Testis (tissue), 3 donors: ENCODE measurements around the gene CELSR1. TPM values are rescaled to one million over a fixed set of nuclear protein-coding genes. Genes with fewer than 3 reads are reported as not detected.
A peak's percentile ranks its signal among the peaks of the same experiment; 100 is the strongest.

Experiments
- DNase-seq: peaks from one replicate; pipeline ENCODE4 v3.0.0-alpha.2; 2019
- H3K27ac ChIP-seq, 2 donors: fragments of 200-600 bp; sonication (generic); one replicate each; pipeline ENCODE4 v1.5.1; 2019
- H3K27me3 ChIP-seq: fragments of 200-600 bp; sonication (generic); one replicate; pipeline ENCODE4 v1.5.1; 2019
- H3K36me3 ChIP-seq: fragments of 200-600 bp; sonication (generic); one replicate; pipeline ENCODE4 v1.5.1; 2017; ENCODE audit warnings: low read depth; ENCODE audit errors: missing control alignments
- H3K4me1 ChIP-seq: fragments of 200-600 bp; sonication (generic); one replicate; pipeline ENCODE4 v1.5.1; 2019
- H3K4me3 ChIP-seq, 2 donors: fragments of 200-600 bp; sonication (generic); one replicate each; pipeline ENCODE4 v1.5.1; 2017 to 2019
- H3K9me3 ChIP-seq: fragments of 200-600 bp; sonication (generic); one replicate; pipeline ENCODE4 v1.5.1; 2017
- POLR2A ChIP-seq: fragments of 450-650 bp; IDR thresholded peaks from one replicate; pipeline ENCODE4 v1.6.1; 2017; ENCODE audit warnings: antibody characterized with exemption, mild to moderate bottlenecking, moderate library complexity
- WGBS, 2 donors: methylation state at CpG; one replicate each; pipeline ENCODE4 v1.1.5; 2018; 5-methylcytosine and 5-hydroxymethylcytosine counted together
- intact Hi-C: fragments of 100-400 bp; cut with DNase I; formaldehyde crosslinking; loops from one replicate; pipeline ENCODE4 v1.15.1; 2023; ENCODE audit warnings: low total_unique reads
- polyA plus RNA-seq: library from polyadenylated mRNA; stranded (reverse); fragments of 350-450 nt; fragmentation: Illumina TruSeq; extraction: RNeasy Lipid Tissue Mini Kit (QIAGEN cat#74804); gene quantifications from one replicate; pipeline ENCODE4 v1.2.3, GENCODE V29; 2014; ENCODE audit warnings: low read depth, low replicate concordance; ENCODE audit not compliant: insufficient read depth
- total RNA-seq, 2 donors: library from RNA; depleted of rRNA; stranded (reverse); fragments of >200 nt; gene quantifications; one replicate each; pipeline ENCODE4 v1.2.3, GENCODE V29; 2016
- TF ChIP-seq, protein P1 (sequence below), 3 experiments: fragments of 450-650 bp in 2 of 3; fragments of 200-600 bp in 1 of 3; sonication (generic) in 1 of 3; IDR thresholded peaks; one replicate each; pipeline ENCODE4 v1.5.1; 2016 to 2019; ENCODE audit warnings: antibody characterized with exemption in 3 of 3, mild to moderate bottlenecking in 2 of 3, moderate library complexity in 1 of 3

The CELSR1 gene
- total and polyA plus RNA-seq, 3 donors from 2014 or later, result 5.6 to 21.5 (median 13.8) TPM

- DNase-seq, result no peak
- intact Hi-C loops, result no loop called here
- TF ChIP-seq, protein P1, sequence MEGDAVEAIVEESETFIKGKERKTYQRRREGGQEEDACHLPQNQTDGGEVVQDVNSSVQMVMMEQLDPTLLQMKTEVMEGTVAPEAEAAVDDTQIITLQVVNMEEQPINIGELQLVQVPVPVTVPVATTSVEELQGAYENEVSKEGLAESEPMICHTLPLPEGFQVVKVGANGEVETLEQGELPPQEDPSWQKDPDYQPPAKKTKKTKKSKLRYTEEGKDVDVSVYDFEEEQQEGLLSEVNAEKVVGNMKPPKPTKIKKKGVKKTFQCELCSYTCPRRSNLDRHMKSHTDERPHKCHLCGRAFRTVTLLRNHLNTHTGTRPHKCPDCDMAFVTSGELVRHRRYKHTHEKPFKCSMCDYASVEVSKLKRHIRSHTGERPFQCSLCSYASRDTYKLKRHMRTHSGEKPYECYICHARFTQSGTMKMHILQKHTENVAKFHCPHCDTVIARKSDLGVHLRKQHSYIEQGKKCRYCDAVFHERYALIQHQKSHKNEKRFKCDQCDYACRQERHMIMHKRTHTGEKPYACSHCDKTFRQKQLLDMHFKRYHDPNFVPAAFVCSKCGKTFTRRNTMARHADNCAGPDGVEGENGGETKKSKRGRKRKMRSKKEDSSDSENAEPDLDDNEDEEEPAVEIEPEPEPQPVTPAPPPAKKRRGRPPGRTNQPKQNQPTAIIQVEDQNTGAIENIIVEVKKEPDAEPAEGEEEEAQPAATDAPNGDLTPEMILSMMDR (IDR thresholded peaks at IDR 0.05), result no peak
- TF ChIP-seq POLR2A, result no peak
These were observed 179.5 kb downstream of the CELSR1 start for GRCh38 chr22:46357711-46358520.

DNA sequence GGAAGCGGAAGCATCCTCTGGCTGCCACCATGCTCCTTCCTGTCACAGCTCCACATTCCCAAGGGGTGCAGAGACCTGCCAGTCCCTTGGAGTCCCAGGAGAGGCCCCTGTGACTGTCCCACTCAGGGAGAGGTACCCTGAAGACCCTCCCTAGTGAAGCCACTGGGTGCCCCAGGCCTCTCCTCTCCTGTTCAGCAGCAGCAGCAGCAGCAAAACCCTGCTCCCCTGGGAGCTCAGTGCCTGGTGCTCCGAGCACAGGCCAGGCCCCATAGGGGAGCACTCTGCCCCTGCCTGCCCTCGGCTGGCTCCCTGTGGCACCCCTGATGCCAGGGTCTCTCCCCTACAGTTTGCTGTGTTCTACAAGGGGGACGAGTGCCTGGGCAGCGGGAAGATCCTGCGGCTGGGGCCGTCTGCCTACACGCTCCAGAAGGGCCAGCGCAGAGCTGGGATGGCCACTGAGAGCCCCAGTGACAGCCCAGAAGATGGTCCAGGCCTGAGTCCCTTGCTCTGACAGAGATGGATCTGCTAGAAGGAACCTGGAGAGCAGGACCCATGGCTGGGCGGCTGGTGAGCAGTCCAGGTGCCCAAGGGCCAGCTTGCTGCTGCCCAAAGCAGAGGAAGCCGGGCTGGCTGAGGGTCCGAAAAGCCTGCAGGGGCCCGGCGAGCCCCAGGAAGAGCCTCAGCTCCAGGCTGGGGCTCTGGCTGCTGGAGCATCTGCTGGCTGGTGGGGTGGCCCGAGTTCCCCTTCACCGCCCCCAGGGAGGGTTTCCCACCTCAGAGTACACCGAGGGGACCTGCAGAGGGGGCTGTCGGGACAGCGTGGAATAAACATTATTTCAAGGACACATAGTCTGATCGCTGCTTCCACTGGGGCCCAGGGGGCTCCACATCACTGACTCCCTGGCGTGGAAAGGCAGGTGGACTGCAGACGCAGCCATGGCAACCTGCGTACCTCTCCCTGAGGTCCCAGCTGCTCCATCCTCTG lies 180.6 kb downstream of the CELSR1 start:
- no peaks in the 10 kb centered on the region for H3K4me1 ChIP-seq
- TF ChIP-seq, protein P1 (IDR thresholded peaks at IDR 0.05), result no peak
- TF ChIP-seq POLR2A, result no peak
- no peak overlapping the region for H3K4me3 ChIP-seq
- WGBS, 2 donors, result 81 to 84% methylated on average over 11 to 22 of the region's 23 CpGs
- no peaks in the 10 kb centered on the region for H3K9me3 ChIP-seq
- no peak for DNase-seq
- no peak overlapping the region for H3K27ac ChIP-seq
- no peaks in the 10 kb centered on the region for H3K27me3 ChIP-seq
- no peaks in the 10 kb centered on the region for H3K36me3 ChIP-seq
- intact Hi-C loops, result no loop called here

More at GRCh38 chr22:46357711-46358520, 179.5 kb downstream of the CELSR1 start:
- H3K4me1 ChIP-seq, result no peaks in the 10 kb centered on the region
- WGBS, 2 donors, result 85 to 97% methylated on average over 9 to 19 of the region's 19 CpGs
- H3K9me3 ChIP-seq, result no peaks in the 10 kb centered on the region
- H3K36me3 ChIP-seq, result no peaks in the 10 kb centered on the region
- no peak overlapping the region for H3K4me3 ChIP-seq
- H3K27ac ChIP-seq, result no peak overlapping the region
- H3K27me3 ChIP-seq, result no peaks in the 10 kb centered on the region

- no peak for DNase-seq
- no peak overlapping the region for H3K27ac ChIP-seq
- 84 to 86% methylated on average over 8 to 12 of the region's 12 CpGs for WGBS, 2 donors
- intact Hi-C loops, result no loop called here
- TF ChIP-seq POLR2A, result no peak
- TF ChIP-seq, protein P1 (IDR thresholded peaks at IDR 0.05), result no peak
- H3K36me3 ChIP-seq, result no peaks in the 10 kb centered on the region
- no peak overlapping the region for H3K4me3 ChIP-seq
- H3K4me1 ChIP-seq, result no peaks in the 10 kb centered on the region
- no peaks in the 10 kb centered on the region for H3K27me3 ChIP-seq
- H3K9me3 ChIP-seq, result no peaks in the 10 kb centered on the region
These were observed 181.4 kb downstream of the CELSR1 start for GRCh38 chr22:46355996-46356471.

GRCh38 chr22:46355369-46355995 lies 181.9 kb downstream of the CELSR1 start:
- H3K36me3 ChIP-seq, result no peaks in the 10 kb centered on the region
- intact Hi-C loops, result no loop called here
- 57 to 71% methylated on average over 10 to 22 of the region's 22 CpGs for WGBS, 2 donors

More at GRCh38 chr22:46355369-46355995, 181.9 kb downstream of the CELSR1 start:
- Histone ChIP-seq H3K4me3 (no peak overlapping the region), H3K4me1 (no peaks in the 10 kb centered on the region), H3K27ac (no peak overlapping the region), H3K9me3 (no peaks in the 10 kb centered on the region), H3K27me3 (no peaks in the 10 kb centered on the region)
- peak; percentile 79 for DNase-seq
- TF ChIP-seq, protein P1 (IDR thresholded peaks at IDR 0.05), result peak; percentile 33 to 70 (median 67)
- TF ChIP-seq POLR2A, result no peak
